GM19397 (cell line): ENCODE measurements around the gene LAMA2.

Source experiments
- ATAC-seq: cut with Tn5 transposase; IDR thresholded peaks from one replicate; pipeline ENCODE4 v1.9.1; 2021; ENCODE audit warnings: mild to moderate bottlenecking, moderate library complexity; ENCODE audit not compliant: unreplicated experiment

The LAMA2 gene

GRCh38 chr6:129292836-129293235 is 409.9 kb downstream of the LAMA2 start:
- no peak for ATAC-seq

- ATAC-seq = no peak
These were observed 414.7 kb downstream of the LAMA2 start for GRCh38 chr6:129297592-129297991.

GRCh38 chr6:129302671-129303070 is 419.7 kb downstream of the LAMA2 start:
- no peak for ATAC-seq

- ATAC-seq = no peak
These were observed 423.9 kb downstream of the LAMA2 start for GRCh38 chr6:129306826-129307225.

- ATAC-seq = no peak
These were observed 424.9 kb downstream of the LAMA2 start for GRCh38 chr6:129307845-129308244.

GRCh38 chr6:129309154-129309553 is 426.2 kb downstream of the LAMA2 start:
- ATAC-seq = no peak

GRCh38 chr6:129312880-129313279 is 429.9 kb downstream of the LAMA2 start:
- ATAC-seq = no peak

- ATAC-seq = no peak
These were observed 431.6 kb downstream of the LAMA2 start for GRCh38 chr6:129314575-129314974.

- ATAC-seq = no peak
These were observed 435.2 kb downstream of the LAMA2 start for GRCh38 chr6:129317931-129318820.

GRCh38 chr6:129320892-129321291 is 438.0 kb downstream of the LAMA2 start:
- no peak for ATAC-seq

- no peak for ATAC-seq
These were observed 438.4 kb downstream of the LAMA2 start for GRCh38 chr6:129321303-129321702.

GRCh38 chr6:129324345-129324744 is 441.4 kb downstream of the LAMA2 start:
- no peak for ATAC-seq

- ATAC-seq = no peak
These were observed 446.7 kb downstream of the LAMA2 start for GRCh38 chr6:129329678-129330077.

- no peak for ATAC-seq
These were observed 448.7 kb downstream of the LAMA2 start for GRCh38 chr6:129331450-129332138.

GRCh38 chr6:129335792-129336191 is 452.9 kb downstream of the LAMA2 start:
- ATAC-seq = no peak

- no peak for ATAC-seq
These were observed 455.7 kb downstream of the LAMA2 start for GRCh38 chr6:129338683-129339082.

GRCh38 chr6:129340983-129341382 is 458.0 kb downstream of the LAMA2 start:
- ATAC-seq = no peak

- no peak for ATAC-seq
These were observed 459.3 kb downstream of the LAMA2 start for GRCh38 chr6:129342243-129342642.

GRCh38 chr6:129342796-129343195 is 459.9 kb downstream of the LAMA2 start:
- no peak for ATAC-seq

GRCh38 chr6:129344379-129344778 is 461.4 kb downstream of the LAMA2 start:
- ATAC-seq = no peak

GRCh38 chr6:129345890-129346289 is 463.0 kb downstream of the LAMA2 start:
- ATAC-seq = no peak

- no peak for ATAC-seq
These were observed 464.0 kb downstream of the LAMA2 start for GRCh38 chr6:129346964-129347363.
